Stimulated activated CD8-positive, alpha-beta memory T cell treated with anti-CD3 and anti-CD28 coated beads, Interleukin-2, amount 100 ng/mL, for 1 hour (primary cell): ENCODE data around the gene CPNE8.
"Not testable (repeated sequence)": the region's sequence is repeated elsewhere in the genome, so short reads cannot be mapped to it uniquely, and the experiment has no call there.

ENCODE experiments used
- DNase-seq, 2 donors: peaks; one replicate each; pipeline ENCODE4 v3.0.0-alpha.2; 2020; ENCODE audit warnings: low read depth in 2 of 2

CPNE8 gene

GRCh38 chr12:38825006-38825405, 80.4 kb downstream of the CPNE8 start:
- DNase-seq = no peak

- no peak for DNase-seq
These were observed 81.7 kb downstream of the CPNE8 start for GRCh38 chr12:38823738-38824137.

- no peak for DNase-seq
These were observed 82.1 kb downstream of the CPNE8 start for GRCh38 chr12:38823314-38823713.

DNA sequence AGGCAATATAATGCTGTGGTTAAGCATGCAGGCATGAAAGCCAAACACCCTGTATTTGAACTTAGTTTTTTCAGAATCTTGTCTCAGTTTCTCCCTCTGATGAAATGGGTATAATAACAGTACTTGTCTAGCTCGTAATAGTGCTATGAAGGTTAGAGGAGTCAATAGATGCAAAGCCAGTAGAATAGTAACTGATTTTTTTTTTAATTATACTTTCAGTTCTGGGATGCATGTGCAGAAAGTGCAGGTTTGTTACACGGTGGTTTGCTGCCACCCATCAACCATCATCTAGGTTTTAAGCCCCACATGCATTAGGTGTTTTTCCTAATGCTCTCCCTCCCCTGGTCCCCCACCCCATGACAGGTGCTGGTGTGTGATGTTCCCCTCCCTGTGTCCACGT, 87.4 kb downstream of the CPNE8 start:
- no peak for DNase-seq

GRCh38 chr12:38813923-38814322, 91.5 kb downstream of the CPNE8 start:
- no peak for DNase-seq

- DNase-seq = no peak
These were observed 93.5 kb downstream of the CPNE8 start for GRCh38 chr12:38811814-38812356.

GRCh38 chr12:38809832-38810231, 95.6 kb downstream of the CPNE8 start:
- no peak for DNase-seq

DNA sequence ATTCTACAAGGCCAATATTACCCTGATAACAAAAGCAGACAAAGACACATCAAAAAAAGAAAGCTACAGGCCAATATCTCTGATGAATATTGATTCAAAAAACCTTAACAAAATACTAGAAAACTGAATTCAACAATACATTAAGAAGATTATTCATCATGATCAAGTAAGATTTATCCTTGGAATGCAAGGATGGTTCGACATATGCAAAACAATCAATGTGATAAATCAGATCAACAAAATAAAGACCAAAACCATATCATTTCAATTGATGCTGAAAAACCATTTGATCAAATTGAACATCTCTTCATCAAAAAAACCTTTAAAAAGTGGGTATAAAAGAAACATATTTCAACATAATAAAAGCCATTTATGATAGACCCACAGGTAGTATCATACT, 117.3 kb downstream of the CPNE8 start:
- no peak for DNase-seq

DNA sequence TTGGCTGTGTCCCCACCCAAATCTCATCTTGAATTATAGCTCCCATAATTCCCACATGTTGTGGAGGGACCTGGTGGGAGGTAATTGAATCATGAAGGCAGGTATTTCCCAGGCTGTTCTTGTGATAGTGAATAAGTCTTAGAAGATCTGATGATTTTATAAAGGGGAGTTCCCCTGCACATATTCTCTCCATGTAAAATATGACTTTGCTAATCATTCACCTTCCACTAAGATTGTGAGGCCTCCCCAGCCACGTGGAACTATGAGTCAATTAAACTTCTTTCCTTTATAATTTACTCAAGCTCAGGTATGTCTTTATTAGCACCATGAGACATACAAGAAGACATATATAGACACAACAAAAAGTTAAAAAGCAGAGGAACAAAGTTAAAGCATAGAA, 120.0 kb downstream of the CPNE8 start:
- no peak for DNase-seq

- DNase-seq = no peak
These were observed 122.1 kb downstream of the CPNE8 start for GRCh38 chr12:38783304-38783703.

DNA sequence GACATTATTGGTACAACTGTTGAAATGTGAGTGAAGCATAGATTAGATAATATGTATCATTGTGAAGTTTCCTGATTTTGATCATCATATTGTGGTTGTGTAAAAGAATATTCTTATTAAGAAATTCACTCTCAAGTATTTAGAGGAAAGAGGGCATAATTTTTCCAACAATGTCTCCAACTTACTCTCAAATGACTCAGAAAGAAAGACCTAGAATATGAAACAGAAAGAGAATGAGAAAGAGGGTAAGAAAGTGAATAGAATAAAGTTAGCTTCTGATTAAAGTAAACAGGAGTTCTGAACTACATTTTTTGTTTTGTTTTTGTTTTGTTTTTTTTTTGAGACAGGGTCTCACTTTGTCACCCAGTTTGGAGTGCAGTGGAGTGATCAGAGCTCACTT, 123.0 kb downstream of the CPNE8 start:
- no peak for DNase-seq

DNA sequence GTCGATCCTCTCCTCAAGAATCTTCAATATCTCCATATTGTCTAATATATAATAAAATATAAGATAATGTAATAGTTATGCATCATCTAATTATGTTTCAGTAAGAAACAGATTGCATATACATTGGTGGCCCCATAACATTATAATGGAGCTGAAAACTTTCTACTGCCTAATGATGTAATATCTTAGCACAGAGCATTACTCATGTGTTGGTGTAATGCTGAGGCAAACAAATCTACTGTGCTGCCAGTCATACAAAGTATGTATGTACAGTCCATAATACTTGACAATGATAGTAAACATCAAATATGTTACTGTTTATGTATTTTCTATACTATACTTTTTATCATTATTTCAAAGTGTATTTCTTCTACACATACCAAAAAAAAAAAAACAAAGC, 128.7 kb downstream of the CPNE8 start:
- no peak for DNase-seq

- DNase-seq = no peak
These were observed 129.9 kb downstream of the CPNE8 start for GRCh38 chr12:38775457-38775856.

- DNase-seq = no peak
These were observed 133.0 kb downstream of the CPNE8 start for GRCh38 chr12:38772437-38772836.

GRCh38 chr12:38771871-38772270, 133.5 kb downstream of the CPNE8 start:
- DNase-seq = no peak

DNA sequence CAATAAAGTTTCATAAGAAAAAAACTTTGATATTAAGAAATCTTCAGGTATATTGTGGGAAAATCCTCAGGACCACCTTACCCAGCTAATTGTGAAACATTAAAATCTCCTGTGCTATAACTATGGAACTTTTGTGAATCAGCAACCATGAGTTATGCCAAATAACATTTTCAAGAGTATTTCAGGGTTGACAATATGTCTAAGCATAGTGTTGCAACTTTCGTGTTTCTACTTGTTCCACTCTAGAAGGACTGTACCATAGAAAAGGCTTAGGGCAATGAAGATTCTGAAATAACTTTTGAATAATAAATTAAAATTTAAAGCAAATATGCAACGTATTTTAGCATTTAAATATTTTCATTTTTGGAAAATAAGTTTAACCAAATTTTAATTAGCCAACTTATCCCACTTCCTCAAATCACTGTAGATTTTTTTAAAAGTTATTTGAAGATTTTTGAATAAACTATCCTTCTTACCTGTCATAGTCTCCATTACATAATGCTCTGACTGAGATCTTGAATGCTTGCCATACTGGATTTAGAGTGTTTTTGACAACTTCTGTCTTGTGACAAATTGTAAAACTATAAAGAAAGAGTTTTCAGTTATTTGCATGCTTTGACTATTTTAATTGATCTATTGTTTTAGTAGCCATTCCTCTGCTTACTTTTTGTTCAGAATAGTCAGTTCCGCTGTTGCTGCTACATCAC, 143.6 kb downstream of the CPNE8 start:
- no peak for DNase-seq

GRCh38 chr12:38761111-38761510, 144.3 kb downstream of the CPNE8 start:
- DNase-seq = no peak

- no peak for DNase-seq
These were observed 145.8 kb downstream of the CPNE8 start for GRCh38 chr12:38759621-38760020.

DNA sequence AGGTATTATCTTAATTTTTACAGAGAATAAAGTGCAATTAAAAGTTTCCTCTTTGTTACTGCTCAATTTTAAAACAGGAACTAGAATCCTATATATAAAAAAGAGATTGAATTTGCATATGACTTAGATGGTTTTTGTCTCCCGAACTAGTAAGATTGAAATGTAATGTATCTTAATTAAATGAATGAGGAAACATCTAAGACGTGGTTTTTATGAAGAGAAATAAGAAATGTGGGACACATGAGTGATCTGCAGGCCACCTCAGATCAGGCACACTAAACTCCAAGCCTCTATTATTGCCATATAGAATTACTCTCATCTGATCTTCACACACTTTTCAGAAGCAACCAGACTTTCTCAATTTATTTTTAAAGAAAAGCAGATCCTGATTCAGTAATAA, 158.6 kb downstream of the CPNE8 start:
- DNase-seq = no peak

- DNase-seq = no peak
These were observed 159.8 kb downstream of the CPNE8 start for GRCh38 chr12:38745601-38746000.

GRCh38 chr12:38744041-38744440, 161.3 kb downstream of the CPNE8 start:
- no peak for DNase-seq

- not testable (repeated sequence) for DNase-seq
These were observed 162.9 kb downstream of the CPNE8 start for GRCh38 chr12:38742496-38742895.

- DNase-seq = no peak
These were observed 168.6 kb downstream of the CPNE8 start for GRCh38 chr12:38736821-38737220.

GRCh38 chr12:38732761-38733160, 172.6 kb downstream of the CPNE8 start:
- no peak for DNase-seq
